Epithelial cell of proximal tubule (primary cell): ENCODE data around the gene RHOU. TPM values are rescaled to one million over a fixed set of nuclear protein-coding genes. Genes with fewer than 3 reads are reported as not detected.

ENCODE experiments used
- DNase-seq: peaks from one replicate; pipeline ENCODE4 v3.0.0-alpha.2; 2011; ENCODE audit warnings: low read depth
- H3K4me3 ChIP-seq: 2 replicates; pipeline ENCODE4 v1.5.1; 2011; ENCODE audit warnings: low read depth, mild to moderate bottlenecking, low read length
- CTCF ChIP-seq: conservative IDR thresholded peaks from 2 replicates; pipeline ENCODE4 v1.5.1; 2012; ENCODE audit warnings: low read depth, mild to moderate bottlenecking, low read length
- total RNA-seq: library from RNA; depleted of rRNA; stranded (reverse); fragments of >200 nt; gene quantifications from 2 replicates; pipeline ENCODE4 v1.2.3, GENCODE V29; 2015

Gene RHOU
- total RNA-seq, 1 donor from 2014 or later = 0.58 TPM

- peak; percentile 77 for DNase-seq
- no peak overlapping the region for H3K4me3 ChIP-seq
- TF ChIP-seq CTCF = no peak
These were observed 37.9 kb upstream of the RHOU start for GRCh38 chr1:228697207-228698016.

GRCh38 chr1:228698017-228698329 is 37.3 kb upstream of the RHOU start:
- no peak for TF ChIP-seq CTCF
- no peak overlapping the region for H3K4me3 ChIP-seq
- DNase-seq = no peak

GRCh38 chr1:228702433-228702832 is 32.8 kb upstream of the RHOU start:
- no peak for TF ChIP-seq CTCF
- no peak overlapping the region for H3K4me3 ChIP-seq
- DNase-seq = no peak

- DNase-seq = no peak
- no peak for TF ChIP-seq CTCF
- H3K4me3 ChIP-seq = no peak overlapping the region
These were observed 29.0 kb upstream of the RHOU start for GRCh38 chr1:228706305-228706704.

GRCh38 chr1:228717081-228717480 is 18.2 kb upstream of the RHOU start:
- DNase-seq = no peak
- TF ChIP-seq CTCF = no peak
- H3K4me3 ChIP-seq = no peak overlapping the region

- no peak for TF ChIP-seq CTCF
- H3K4me3 ChIP-seq = no peak overlapping the region
- DNase-seq = no peak
These were observed 13.9 kb upstream of the RHOU start for GRCh38 chr1:228721407-228721806.

GRCh38 chr1:228723287-228723686 is 12.0 kb upstream of the RHOU start:
- TF ChIP-seq CTCF = no peak
- DNase-seq = no peak

More at GRCh38 chr1:228723287-228723686, 12.0 kb upstream of the RHOU start:
- no peak overlapping the region for H3K4me3 ChIP-seq
